ENCODE data around the gene UGT1A8.
"Not testable (repeated sequence)": the region's sequence is repeated elsewhere in the genome, so short reads cannot be mapped to it uniquely, and the experiment has no call there.

UGT1A8 gene

GRCh38 chr2:233689031-233689430 lies 71.6 kb downstream of the UGT1A8 start:
- H3K27me3 Mint-ChIP-seq = peaks cover 7% of the 10 kb centered on the region
- H3K4me1 Mint-ChIP-seq (ENCODE audit: low read depth) = no peaks in the 10 kb centered on the region
- H3K9me3 Mint-ChIP-seq (ENCODE audit: low read depth) = no peaks in the 10 kb centered on the region
- no peak overlapping the region for H3K27ac Mint-ChIP-seq
- no peaks in the 10 kb centered on the region for H3K36me3 Mint-ChIP-seq
- H3K4me3 Mint-ChIP-seq = no peak overlapping the region

GRCh38 chr2:233689501-233689900 lies 72.1 kb downstream of the UGT1A8 start:
- H3K27ac Mint-ChIP-seq = no peak overlapping the region
- peaks cover 7% of the 10 kb centered on the region for H3K27me3 Mint-ChIP-seq
- no peak overlapping the region for H3K4me3 Mint-ChIP-seq
- H3K36me3 Mint-ChIP-seq = no peaks in the 10 kb centered on the region
- H3K9me3 Mint-ChIP-seq (ENCODE audit: low read depth) = no peaks in the 10 kb centered on the region
- no peaks in the 10 kb centered on the region for H3K4me1 Mint-ChIP-seq (ENCODE audit: low read depth)

- Mint-ChIP-seq H3K27ac (no peak overlapping the region), H3K36me3 (no peaks in the 10 kb centered on the region), H3K4me3 (no peak overlapping the region), H3K4me1 (ENCODE audit: low read depth) (no peaks in the 10 kb centered on the region), H3K9me3 (ENCODE audit: low read depth) (no peaks in the 10 kb centered on the region), H3K27me3 (peaks cover 7% of the 10 kb centered on the region)
Observed at GRCh38 chr2:233690444-233690843, 73.0 kb downstream of the UGT1A8 start.

- no peak overlapping the region for H3K27ac Mint-ChIP-seq
- H3K4me1 Mint-ChIP-seq (ENCODE audit: low read depth) = no peaks in the 10 kb centered on the region
- H3K4me3 Mint-ChIP-seq = no peak overlapping the region
- H3K27me3 Mint-ChIP-seq = peaks cover 4% of the 10 kb centered on the region
- H3K36me3 Mint-ChIP-seq = no peaks in the 10 kb centered on the region
- H3K9me3 Mint-ChIP-seq (ENCODE audit: low read depth) = no peaks in the 10 kb centered on the region
Observed at GRCh38 chr2:233691443-233692433, 74.3 kb downstream of the UGT1A8 start.

- Mint-ChIP-seq H3K36me3 (no peaks in the 10 kb centered on the region), H3K4me3 (no peak within 1 kb of the TSS), H3K4me1 (ENCODE audit: low read depth) (no peaks in the 10 kb centered on the region), H3K27ac (no peak within 1 kb of the TSS), H3K9me3 (ENCODE audit: low read depth) (no peaks in the 10 kb centered on the region), H3K27me3 (peaks cover 3% of the 10 kb centered on the region)
Observed at GRCh38 chr2:233692648-233693047, 75.2 kb downstream of the UGT1A8 start, which contains the start of gene UGT1A6. UGT1A6 (plus strand) TSS chr2:233692890; CDS start chr2:233693005, 115 bp downstream.

GRCh38 chr2:233693963-233694362 lies 76.5 kb downstream of the UGT1A8 start:
- Mint-ChIP-seq H3K4me3 (no peak overlapping the region), H3K27ac (no peak overlapping the region), H3K27me3 (no peaks in the 10 kb centered on the region)

GRCh38 chr2:233698740-233699139 lies 81.3 kb downstream of the UGT1A8 start:
- H3K36me3 Mint-ChIP-seq = no peaks in the 10 kb centered on the region
- no peaks in the 10 kb centered on the region for H3K27me3 Mint-ChIP-seq
- no peak overlapping the region for H3K4me3 Mint-ChIP-seq
- no peaks in the 10 kb centered on the region for H3K9me3 Mint-ChIP-seq (ENCODE audit: low read depth)
- no peaks in the 10 kb centered on the region for H3K4me1 Mint-ChIP-seq (ENCODE audit: low read depth)
- H3K27ac Mint-ChIP-seq = no peak overlapping the region

More at GRCh38 chr2:233693963-233694362, 76.5 kb downstream of the UGT1A8 start:
- H3K4me1 Mint-ChIP-seq (ENCODE audit: low read depth) = no peaks in the 10 kb centered on the region
- H3K9me3 Mint-ChIP-seq (ENCODE audit: low read depth) = no peaks in the 10 kb centered on the region
- no peaks in the 10 kb centered on the region for H3K36me3 Mint-ChIP-seq

GRCh38 chr2:233699424-233700027 lies 82.1 kb downstream of the UGT1A8 start:
- Mint-ChIP-seq H3K27ac (no peak overlapping the region), H3K4me1 (ENCODE audit: low read depth) (no peaks in the 10 kb centered on the region), H3K4me3 (no peak overlapping the region), H3K9me3 (ENCODE audit: low read depth) (peaks cover 3% of the 10 kb centered on the region), H3K27me3 (peaks cover 3% of the 10 kb centered on the region), H3K36me3 (peaks cover 3% of the 10 kb centered on the region)

GRCh38 chr2:233700028-233700635 lies 82.7 kb downstream of the UGT1A8 start:
- H3K4me1 Mint-ChIP-seq (ENCODE audit: low read depth) = no peaks in the 10 kb centered on the region

GRCh38 chr2:233700842-233701241 lies 83.4 kb downstream of the UGT1A8 start:
- H3K27ac Mint-ChIP-seq; H3K4me1 Mint-ChIP-seq (ENCODE audit: low read depth); H3K9me3 Mint-ChIP-seq (ENCODE audit: low read depth); H3K27me3 Mint-ChIP-seq; H3K36me3 Mint-ChIP-seq; H3K4me3 Mint-ChIP-seq: not testable (repeated sequence)

More at GRCh38 chr2:233700028-233700635, 82.7 kb downstream of the UGT1A8 start:
- peaks cover 3% of the 10 kb centered on the region for H3K36me3 Mint-ChIP-seq
- peaks cover 4% of the 10 kb centered on the region for H3K27me3 Mint-ChIP-seq
- peaks cover 3% of the 10 kb centered on the region for H3K9me3 Mint-ChIP-seq (ENCODE audit: low read depth)
- no peak overlapping the region for H3K4me3 Mint-ChIP-seq
- no peak overlapping the region for H3K27ac Mint-ChIP-seq

GRCh38 chr2:233702238-233702637 lies 84.8 kb downstream of the UGT1A8 start:
- Mint-ChIP-seq H3K27ac (no peak overlapping the region), H3K27me3 (peaks cover 6% of the 10 kb centered on the region), H3K4me1 (ENCODE audit: low read depth) (no peaks in the 10 kb centered on the region), H3K4me3 (no peak overlapping the region), H3K9me3 (ENCODE audit: low read depth) (peaks cover 3% of the 10 kb centered on the region), H3K36me3 (peaks cover 3% of the 10 kb centered on the region)

- Mint-ChIP-seq H3K4me3 (no peak overlapping the region), H3K36me3 (peaks cover 3% of the 10 kb centered on the region), H3K9me3 (ENCODE audit: low read depth) (peaks cover 3% of the 10 kb centered on the region), H3K27ac (no peak overlapping the region), H3K27me3 (peaks cover 9% of the 10 kb centered on the region), H3K4me1 (ENCODE audit: low read depth) (no peaks in the 10 kb centered on the region)
Observed at GRCh38 chr2:233705911-233706506, 88.6 kb downstream of the UGT1A8 start.

- Mint-ChIP-seq H3K27ac (no peak overlapping the region), H3K27me3 (peaks cover 9% of the 10 kb centered on the region), H3K4me3 (no peak overlapping the region), H3K36me3 (peaks cover 3% of the 10 kb centered on the region), H3K9me3 (ENCODE audit: low read depth) (peaks cover 3% of the 10 kb centered on the region), H3K4me1 (ENCODE audit: low read depth) (no peaks in the 10 kb centered on the region)
Observed at GRCh38 chr2:233706720-233707119, 89.3 kb downstream of the UGT1A8 start.

GRCh38 chr2:233707940-233708644 lies 90.7 kb downstream of the UGT1A8 start:
- Mint-ChIP-seq H3K4me3 (no peak overlapping the region), H3K27me3 (peaks cover 9% of the 10 kb centered on the region), H3K36me3 (peaks cover 3% of the 10 kb centered on the region), H3K4me1 (ENCODE audit: low read depth) (no peaks in the 10 kb centered on the region), H3K27ac (no peak overlapping the region), H3K9me3 (ENCODE audit: low read depth) (peaks cover 3% of the 10 kb centered on the region)

All from activated naive CD8-positive, alpha-beta T cell (primary cell).